Tibial nerve (tissue), 4 donors: Measurements from ENCODE around the gene DUSP7.

Experiments used
- CTCF ChIP-seq, 5 experiments: fragments of 200-600 bp in 3 of 5; fragments of 450-650 bp in 2 of 5; sonication (generic) in 3 of 5; IDR thresholded peaks; one replicate each; pipeline ENCODE4 v1.5.1; 2016 to 2019; ENCODE audit warnings: antibody characterized with exemption in 5 of 5, mild to moderate bottlenecking in 3 of 5, moderate library complexity in 2 of 5
- EP300 ChIP-seq, 2 donors: sonication (generic); formaldehyde crosslinking; IDR thresholded peaks; one replicate each; pipeline ENCODE4 v1.6.1; 2017; ENCODE audit warnings: antibody characterized with exemption in 2 of 2, mild to moderate bottlenecking in 1 of 2
- POLR2A ChIP-seq, 2 donors: fragments of 450-650 bp; IDR thresholded peaks; one replicate each; pipeline ENCODE4 v1.6.1; 2017; ENCODE audit warnings: antibody characterized with exemption in 2 of 2, mild to moderate bottlenecking in 2 of 2, moderate library complexity in 2 of 2

DNA sequence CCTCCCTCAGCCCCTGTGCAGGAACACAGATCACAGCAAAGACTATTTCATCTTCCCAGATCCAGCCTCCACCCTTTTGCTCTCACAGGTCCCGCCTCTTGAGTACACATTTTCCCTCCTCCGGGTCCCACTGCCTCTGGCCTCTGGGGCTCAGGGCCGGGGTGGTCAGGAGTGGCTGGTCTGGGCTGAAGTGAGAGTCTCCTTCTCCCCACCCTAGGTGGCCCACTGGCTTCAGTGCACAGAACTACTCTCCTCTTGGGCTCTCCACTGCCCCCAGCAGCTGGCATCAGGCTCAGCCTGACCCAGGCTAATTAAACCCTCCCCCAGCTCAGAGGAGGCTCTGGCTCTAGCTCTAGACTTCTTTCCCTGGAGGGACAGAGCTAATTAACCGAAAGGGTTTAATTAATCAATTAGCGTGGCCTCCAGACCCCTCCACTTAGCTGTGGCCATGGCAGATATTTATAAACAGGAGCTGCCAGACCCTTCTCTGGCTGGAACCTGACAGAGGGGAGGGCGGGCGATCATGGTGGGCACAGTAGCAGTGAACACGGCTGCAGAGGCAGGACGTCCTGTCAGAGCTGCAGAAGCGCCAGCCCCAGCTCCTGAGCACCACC lies 15.1 kb downstream of the DUSP7 start:
- TF ChIP-seq CTCF (IDR thresholded peaks at IDR 0.05) (peak in 4 of 5 experiments; percentile 15 to 35 (median 24)), POLR2A (IDR thresholded peaks at IDR 0.05) (no peak), EP300 (IDR thresholded peaks at IDR 0.05) (no peak)
